ENCODE results near the gene HIPK3. TPM values are rescaled to one million over a fixed set of nuclear protein-coding genes. Genes with fewer than 3 reads are reported as not detected.

Gene HIPK3
- total RNA-seq, 4 donors from 2014 or later: 292 to 331 (median 308) TPM

DNA sequence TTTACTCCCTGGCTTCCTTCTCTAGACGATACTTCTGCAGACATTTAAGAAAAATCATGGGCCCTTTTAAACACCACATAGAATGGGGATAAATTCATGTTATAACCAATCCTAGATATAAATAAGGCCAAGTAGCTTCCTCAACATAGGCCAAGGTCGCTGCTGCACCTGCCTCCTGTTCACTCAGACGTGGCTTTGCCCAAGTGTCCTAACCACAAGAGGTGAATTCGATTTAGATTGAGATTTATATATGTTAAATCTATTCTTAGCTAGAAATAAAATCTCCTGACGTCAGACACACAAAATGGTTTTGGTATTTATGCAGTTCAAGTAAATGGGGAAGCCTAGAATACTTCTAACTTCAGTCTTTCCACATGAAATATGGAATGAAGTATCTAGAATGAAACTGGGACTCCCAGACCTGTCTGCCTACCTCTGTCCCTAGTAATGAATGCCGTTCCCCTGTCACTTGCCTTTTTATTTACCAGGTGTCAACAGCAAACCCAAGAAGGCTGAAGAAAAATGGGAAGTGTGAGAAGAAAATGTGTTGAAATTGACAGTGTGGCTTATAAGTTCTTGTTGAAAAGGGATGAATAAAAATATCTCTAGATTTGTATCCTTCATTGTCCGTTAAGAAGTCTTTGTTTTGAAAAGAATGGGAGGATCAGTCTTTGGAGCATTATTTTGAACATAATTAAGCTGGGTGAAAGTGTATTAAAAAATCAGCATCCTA, 131.8 kb downstream of the HIPK3 start:
- H3K36me3 ChIP-seq: no peaks in the 10 kb centered on the region
- TF ChIP-seq EP300 (IDR thresholded peaks at IDR 0.05) (no peak), CTCF (IDR thresholded peaks at IDR 0.05) (no peak), POLR2A (IDR thresholded peaks at IDR 0.05) (no peak), POLR2AphosphoS5 (IDR thresholded peaks at IDR 0.05) (no peak)
- H3K27me3 ChIP-seq: no peaks in the 10 kb centered on the region
- ATAC-seq: no peak
- H3K4me3 ChIP-seq: no peak overlapping the region
- peaks cover 0 to 18% (median 0%) of the 10 kb centered on the region in 3 donors for H3K9me3 ChIP-seq
- no peak overlapping the region for H3K27ac ChIP-seq
- WGBS, 2 donors (ENCODE audit: low coverage in 1 of 2): 73 to 78% methylated on average over 6 to 7 of the region's 7 CpGs
- H3K4me1 ChIP-seq: no peaks in the 10 kb centered on the region

GRCh38 chr11:33389635-33390034, 132.5 kb downstream of the HIPK3 start:
- Histone ChIP-seq H3K36me3 (no peaks in the 10 kb centered on the region), H3K27me3 (no peaks in the 10 kb centered on the region), H3K9me3 (peaks cover 0 to 18% (median 0%) of the 10 kb centered on the region in 3 donors), H3K27ac (no peak overlapping the region), H3K4me1 (no peaks in the 10 kb centered on the region), H3K4me3 (no peak overlapping the region)
- no peak for TF ChIP-seq POLR2A (IDR thresholded peaks at IDR 0.05)
- TF ChIP-seq CTCF (IDR thresholded peaks at IDR 0.05): no peak
- no peak for TF ChIP-seq POLR2AphosphoS5 (IDR thresholded peaks at IDR 0.05)
- no peak for TF ChIP-seq EP300 (IDR thresholded peaks at IDR 0.05)
- no peak for ATAC-seq
- 79 to 82% methylated on average over 3 to 4 of the region's 4 CpGs for WGBS, 2 donors (ENCODE audit: low coverage in 1 of 2)

GRCh38 chr11:33390944-33391892, 134.0 kb downstream of the HIPK3 start:
- Histone ChIP-seq H3K27me3 (no peaks in the 10 kb centered on the region), H3K36me3 (no peaks in the 10 kb centered on the region), H3K27ac (no peak overlapping the region), H3K4me1 (no peaks in the 10 kb centered on the region), H3K9me3 (peaks cover 0 to 4% (median 0%) of the 10 kb centered on the region in 3 donors), H3K4me3 (no peak overlapping the region)
- 79 to 80% methylated on average over 10 to 12 of the region's 13 CpGs for WGBS, 2 donors (ENCODE audit: low coverage in 1 of 2)
- no peak for ATAC-seq
- TF ChIP-seq POLR2A (IDR thresholded peaks at IDR 0.05) (no peak), EP300 (IDR thresholded peaks at IDR 0.05) (no peak), POLR2AphosphoS5 (IDR thresholded peaks at IDR 0.05) (no peak), CTCF (IDR thresholded peaks at IDR 0.05) (no peak)

- Histone ChIP-seq H3K36me3 (no peaks in the 10 kb centered on the region), H3K4me3 (no peak overlapping the region), H3K4me1 (no peaks in the 10 kb centered on the region), H3K27ac (no peak overlapping the region), H3K27me3 (no peaks in the 10 kb centered on the region), H3K9me3 (no peaks in the 10 kb centered on the region)
- ATAC-seq: no peak
- 71 to 82% methylated on average over 2 of the region's 2 CpGs for WGBS, 2 donors (ENCODE audit: low coverage in 1 of 2)
- no peak for TF ChIP-seq POLR2AphosphoS5 (IDR thresholded peaks at IDR 0.05)
- TF ChIP-seq CTCF (IDR thresholded peaks at IDR 0.05): no peak
- no peak for TF ChIP-seq EP300 (IDR thresholded peaks at IDR 0.05)
- no peak for TF ChIP-seq POLR2A (IDR thresholded peaks at IDR 0.05)
Measured at GRCh38 chr11:33391893-33392251, 134.7 kb downstream of the HIPK3 start.

All from gastroesophageal sphincter (tissue), 4 donors.